GM12874 (cell line): ENCODE results near the gene RBM48.

Experiments used
- TF ChIP-seq, protein P1 (sequence below): IDR thresholded peaks from 2 replicates; pipeline ENCODE4 v1.5.1; 2011; ENCODE audit warnings: low read depth, mild to moderate bottlenecking, control low read depth, low read length, moderate library complexity; ENCODE audit not compliant: insufficient read depth

The RBM48 gene

GRCh38 chr7:92557249-92557648 lies 28.7 kb downstream of the RBM48 start:
- TF ChIP-seq, protein P1, sequence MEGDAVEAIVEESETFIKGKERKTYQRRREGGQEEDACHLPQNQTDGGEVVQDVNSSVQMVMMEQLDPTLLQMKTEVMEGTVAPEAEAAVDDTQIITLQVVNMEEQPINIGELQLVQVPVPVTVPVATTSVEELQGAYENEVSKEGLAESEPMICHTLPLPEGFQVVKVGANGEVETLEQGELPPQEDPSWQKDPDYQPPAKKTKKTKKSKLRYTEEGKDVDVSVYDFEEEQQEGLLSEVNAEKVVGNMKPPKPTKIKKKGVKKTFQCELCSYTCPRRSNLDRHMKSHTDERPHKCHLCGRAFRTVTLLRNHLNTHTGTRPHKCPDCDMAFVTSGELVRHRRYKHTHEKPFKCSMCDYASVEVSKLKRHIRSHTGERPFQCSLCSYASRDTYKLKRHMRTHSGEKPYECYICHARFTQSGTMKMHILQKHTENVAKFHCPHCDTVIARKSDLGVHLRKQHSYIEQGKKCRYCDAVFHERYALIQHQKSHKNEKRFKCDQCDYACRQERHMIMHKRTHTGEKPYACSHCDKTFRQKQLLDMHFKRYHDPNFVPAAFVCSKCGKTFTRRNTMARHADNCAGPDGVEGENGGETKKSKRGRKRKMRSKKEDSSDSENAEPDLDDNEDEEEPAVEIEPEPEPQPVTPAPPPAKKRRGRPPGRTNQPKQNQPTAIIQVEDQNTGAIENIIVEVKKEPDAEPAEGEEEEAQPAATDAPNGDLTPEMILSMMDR, result no peak

DNA sequence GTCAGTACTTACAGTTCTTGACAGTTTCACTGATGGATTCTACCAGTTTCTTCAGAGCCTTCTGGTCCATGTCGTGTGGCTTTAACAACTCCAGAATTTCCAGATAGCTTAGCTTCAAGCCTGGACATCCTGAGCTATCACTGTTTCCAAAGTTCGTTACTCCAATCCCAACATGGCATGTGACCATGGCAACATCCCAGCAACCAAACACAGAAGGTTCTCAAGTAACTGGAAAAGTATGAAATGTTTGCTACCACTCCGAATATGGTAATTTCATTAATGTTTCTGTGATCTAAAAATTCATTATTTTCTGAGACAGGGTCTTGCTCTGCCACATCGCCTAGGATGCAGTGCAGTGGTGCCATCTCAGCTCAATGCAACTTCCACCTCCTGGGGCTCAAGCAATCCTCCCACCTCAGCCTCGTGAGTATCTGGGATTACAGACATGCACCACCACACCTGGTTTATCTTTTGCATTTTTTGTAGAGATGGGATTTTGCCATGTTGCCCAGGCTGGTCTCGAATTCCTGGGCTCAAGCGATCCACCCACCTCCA lies 29.3 kb downstream of the RBM48 start:
- TF ChIP-seq, protein P1, result no peak

DNA sequence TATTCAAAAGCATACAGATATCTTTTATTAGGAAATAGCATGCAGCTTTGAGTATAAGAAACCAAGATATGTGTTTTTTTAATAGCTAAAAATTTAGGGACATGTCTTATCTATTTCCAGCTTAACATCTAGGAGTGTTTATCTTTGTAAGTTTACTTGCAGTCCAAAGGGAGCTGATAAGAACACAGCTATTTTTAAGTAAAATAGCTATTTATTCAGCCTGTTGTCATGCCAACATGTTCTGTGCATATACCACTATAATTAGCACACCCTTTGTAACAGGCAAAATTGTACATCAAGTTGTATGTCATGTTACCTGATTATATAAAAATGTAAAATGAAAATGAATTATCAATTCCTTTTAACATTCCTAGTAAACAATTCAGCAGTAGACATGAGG lies 32.0 kb downstream of the RBM48 start:
- TF ChIP-seq, protein P1, result no peak

DNA sequence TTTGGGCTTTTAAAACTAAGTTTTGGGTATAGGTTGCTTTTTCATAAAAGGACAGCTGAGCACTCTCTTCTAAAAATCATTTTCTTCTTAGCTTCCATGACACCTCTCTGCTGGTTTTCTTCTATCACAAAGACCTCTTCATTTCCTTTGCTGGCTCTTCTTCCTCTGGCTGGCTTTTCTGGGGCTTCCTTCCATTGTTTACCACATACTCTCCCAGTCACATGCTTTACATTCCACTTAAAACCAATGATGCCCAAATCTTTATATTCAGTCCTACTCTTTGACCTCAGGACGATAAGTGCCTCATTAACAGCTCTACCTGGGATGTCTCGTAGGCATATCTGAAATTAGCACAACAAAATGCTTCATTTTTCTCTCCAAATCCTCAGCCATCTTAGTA lies 34.8 kb downstream of the RBM48 start:
- TF ChIP-seq, protein P1, result no peak

- TF ChIP-seq, protein P1, result no peak
Observed at GRCh38 chr7:92567460-92567859, 38.9 kb downstream of the RBM48 start.

DNA sequence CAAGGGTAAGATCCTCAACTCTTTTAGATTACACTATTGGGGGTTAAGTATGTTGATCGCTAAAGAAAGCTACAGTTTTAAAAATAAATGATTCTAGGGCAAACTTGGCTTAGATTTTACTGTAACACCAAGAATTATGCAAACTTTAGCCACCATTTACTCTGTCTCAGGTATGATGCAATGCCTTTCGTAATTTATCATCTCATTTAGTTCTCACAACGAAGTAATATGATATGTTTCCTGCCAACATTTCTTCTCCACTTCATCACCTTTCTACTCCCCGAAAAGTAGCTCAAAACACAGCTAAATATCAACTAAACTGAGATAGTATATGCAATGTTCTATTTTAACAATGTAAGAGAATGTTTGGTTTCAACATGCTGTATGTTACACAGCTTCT lies 40.5 kb downstream of the RBM48 start:
- TF ChIP-seq, protein P1, result no peak

DNA sequence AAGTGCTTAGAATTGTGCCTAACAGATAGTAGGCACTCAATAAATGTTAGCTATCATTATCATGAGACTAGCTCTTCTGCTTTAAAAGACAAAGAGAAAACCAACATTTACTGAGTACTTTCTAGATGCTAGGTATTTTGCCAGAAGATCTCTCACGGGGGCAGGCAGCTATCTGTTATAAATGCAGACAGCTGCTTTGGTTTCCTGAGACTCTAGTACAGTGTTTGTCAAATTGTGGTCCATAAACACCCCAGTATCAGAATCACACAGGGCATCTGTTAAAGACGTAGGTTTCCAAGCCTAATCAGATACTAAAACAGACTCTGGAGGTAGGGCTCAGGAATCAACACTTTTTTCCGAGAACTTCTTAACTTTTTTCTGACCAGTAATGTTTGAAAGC lies 47.7 kb downstream of the RBM48 start:
- TF ChIP-seq, protein P1, result no peak

GRCh38 chr7:92582948-92583347 lies 54.4 kb downstream of the RBM48 start:
- TF ChIP-seq, protein P1, result no peak
